Lower lobe of right lung (tissue), 2 donors: ENCODE results near the gene SORCS2. TPM values are rescaled to one million over a fixed set of nuclear protein-coding genes. Genes with fewer than 3 reads are reported as not detected.

Experiments
- ATAC-seq, 2 donors: fragments of 200-7000 bp; cut with Tn5 transposase; one replicate each; pipeline ENCODE4 v1.9.1; 2020 to 2022; ENCODE audit warnings: mild to moderate bottlenecking in 2 of 2, moderate library complexity in 2 of 2
- DNase-seq: peaks from one replicate; pipeline ENCODE4 v3.0.0-alpha.2; 2020
- H3K27ac ChIP-seq: fragments of 200-600 bp; one replicate; pipeline ENCODE4 v1.8.0; 2022
- H3K27me3 ChIP-seq: fragments of 200-600 bp; one replicate; pipeline ENCODE4 v1.8.0; 2022; ENCODE audit warnings: low read depth
- H3K36me3 ChIP-seq: fragments of 200-600 bp; one replicate; pipeline ENCODE4 v1.8.0; 2022; ENCODE audit warnings: mild to moderate bottlenecking
- H3K4me1 ChIP-seq: fragments of 200-600 bp; one replicate; pipeline ENCODE4 v1.8.0; 2022
- H3K4me3 ChIP-seq: fragments of 200-600 bp; one replicate; pipeline ENCODE4 v1.8.0; 2022; ENCODE audit warnings: mild to moderate bottlenecking
- H3K9me3 ChIP-seq: fragments of 200-600 bp; one replicate; pipeline ENCODE4 v1.8.0; 2022
- CTCF ChIP-seq: fragments of 200-600 bp; IDR thresholded peaks from one replicate; pipeline ENCODE4 v1.8.0; 2022; ENCODE audit warnings: antibody characterized with exemption, mild to moderate bottlenecking
- intact Hi-C: fragments of 100-400 bp; cut with DNase I; formaldehyde crosslinking; loops from one replicate; pipeline ENCODE4 v1.11.0; 2022
- total RNA-seq: library from RNA; stranded (reverse); fragmentation: NEBNext Ultra II Directional; extraction: Animal tissue kit (Norgen Biotek cat#: 25700); gene quantifications from one replicate; pipeline ENCODE4 v1.2.1, GENCODE V29; 2021
- donor health status: DM: no; HTN: yes; CAD: no; lungs with severe emphysema.

Gene SORCS2
- total RNA-seq, 1 donor from 2014 or later = 5.8 TPM

GRCh38 chr4:7299908-7300710 is 107.8 kb downstream of the SORCS2 start:
- Histone ChIP-seq H3K36me3 (no peaks in the 10 kb centered on the region), H3K4me3 (no peak overlapping the region), H3K9me3 (no peaks in the 10 kb centered on the region), H3K27ac (no peak overlapping the region), H3K4me1 (peaks cover 7% of the 10 kb centered on the region), H3K27me3 (peaks cover 4% of the 10 kb centered on the region)
- TF ChIP-seq CTCF = no peak
- no peak for ATAC-seq
- intact Hi-C loops = no loop called here
- no peak for DNase-seq

GRCh38 chr4:7300711-7301095 is 108.4 kb downstream of the SORCS2 start:
- ATAC-seq (no peak), DNase-seq (no peak)
- no peak overlapping the region for H3K27ac ChIP-seq
- intact Hi-C loops = no loop called here
- no peak overlapping the region for H3K4me3 ChIP-seq
- no peaks in the 10 kb centered on the region for H3K9me3 ChIP-seq
- no peaks in the 10 kb centered on the region for H3K36me3 ChIP-seq
- peaks cover 4% of the 10 kb centered on the region for H3K27me3 ChIP-seq
- TF ChIP-seq CTCF = no peak
- peaks cover 2% of the 10 kb centered on the region for H3K4me1 ChIP-seq

GRCh38 chr4:7301126-7301785 is 108.9 kb downstream of the SORCS2 start:
- no peak for DNase-seq
- ATAC-seq = no peak
- intact Hi-C loops = no loop called here

GRCh38 chr4:7301846-7302630 is 109.7 kb downstream of the SORCS2 start:
- TF ChIP-seq CTCF = no peak
- Histone ChIP-seq H3K4me1 (no peaks in the 10 kb centered on the region), H3K36me3 (no peaks in the 10 kb centered on the region), H3K9me3 (no peaks in the 10 kb centered on the region), H3K4me3 (no peak overlapping the region), H3K27me3 (peaks cover 1% of the 10 kb centered on the region), H3K27ac (no peak overlapping the region)
- no peak for DNase-seq
- ATAC-seq = no peak
- intact Hi-C loops = no loop called here

More at GRCh38 chr4:7301126-7301785, 108.9 kb downstream of the SORCS2 start:
- Histone ChIP-seq H3K9me3 (no peaks in the 10 kb centered on the region), H3K4me1 (no peaks in the 10 kb centered on the region), H3K27ac (no peak overlapping the region), H3K4me3 (no peak overlapping the region), H3K36me3 (no peaks in the 10 kb centered on the region), H3K27me3 (peaks cover 4% of the 10 kb centered on the region)
- TF ChIP-seq CTCF = no peak

GRCh38 chr4:7302781-7303404 is 110.6 kb downstream of the SORCS2 start:
- no peaks in the 10 kb centered on the region for H3K36me3 ChIP-seq
- H3K27ac ChIP-seq = no peak overlapping the region
- no peaks in the 10 kb centered on the region for H3K27me3 ChIP-seq
- no peak for ATAC-seq
- H3K9me3 ChIP-seq = no peaks in the 10 kb centered on the region
- no peak for TF ChIP-seq CTCF
- no peak for DNase-seq
- H3K4me3 ChIP-seq = no peak overlapping the region
- no peaks in the 10 kb centered on the region for H3K4me1 ChIP-seq
- intact Hi-C loops = no loop called here
